HK-2 (cell line): ENCODE measurements around the gene NDUFV1.
"Not testable (repeated sequence)": the region's sequence is repeated elsewhere in the genome, so short reads cannot be mapped to it uniquely, and the experiment has no call there.

Experiments
- DNase-seq: peaks from one replicate; pipeline ENCODE4 v3.0.0-alpha.2; 2018; ENCODE audit not compliant: unreplicated experiment

The NDUFV1 gene

DNA sequence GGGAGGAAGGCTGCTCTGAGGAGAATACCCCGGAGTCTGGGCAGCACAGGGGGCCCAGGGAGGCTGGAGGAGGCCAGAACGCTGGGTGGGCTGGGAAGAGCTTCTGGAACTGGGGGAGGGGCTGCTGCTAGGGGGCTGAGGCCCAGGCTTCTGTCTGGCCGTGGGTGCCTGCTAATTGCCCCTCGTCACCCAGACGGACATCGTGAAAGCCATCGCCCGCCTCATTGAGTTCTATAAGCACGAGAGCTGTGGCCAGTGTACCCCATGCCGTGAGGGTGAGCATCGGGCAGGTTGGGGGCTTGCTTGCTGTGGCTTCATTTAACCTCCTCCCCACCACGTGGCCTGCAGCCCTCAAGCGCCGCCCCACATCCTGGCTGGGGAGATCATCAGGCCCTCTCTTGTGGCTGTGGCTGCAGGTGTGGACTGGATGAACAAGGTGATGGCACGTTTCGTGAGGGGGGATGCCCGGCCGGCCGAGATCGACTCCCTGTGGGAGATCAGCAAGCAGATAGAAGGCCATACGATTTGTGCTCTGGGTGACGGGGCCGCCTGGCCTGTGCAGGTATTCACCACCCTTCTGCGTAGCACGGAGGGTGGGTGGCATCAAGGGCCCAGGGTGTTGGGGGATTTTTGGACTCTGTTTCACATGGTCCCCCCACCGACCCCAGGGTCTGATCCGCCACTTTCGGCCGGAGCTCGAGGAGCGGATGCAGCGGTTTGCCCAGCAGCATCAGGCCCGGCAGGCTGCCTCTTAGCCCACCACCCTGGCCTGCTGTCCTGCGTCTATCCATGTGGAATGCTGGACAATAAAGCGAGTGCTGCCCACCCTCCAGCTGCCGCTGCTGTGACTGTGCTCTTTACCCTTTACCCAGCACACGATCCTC is 5.2 kb downstream of the NDUFV1 start:
- no peak for DNase-seq

DNA sequence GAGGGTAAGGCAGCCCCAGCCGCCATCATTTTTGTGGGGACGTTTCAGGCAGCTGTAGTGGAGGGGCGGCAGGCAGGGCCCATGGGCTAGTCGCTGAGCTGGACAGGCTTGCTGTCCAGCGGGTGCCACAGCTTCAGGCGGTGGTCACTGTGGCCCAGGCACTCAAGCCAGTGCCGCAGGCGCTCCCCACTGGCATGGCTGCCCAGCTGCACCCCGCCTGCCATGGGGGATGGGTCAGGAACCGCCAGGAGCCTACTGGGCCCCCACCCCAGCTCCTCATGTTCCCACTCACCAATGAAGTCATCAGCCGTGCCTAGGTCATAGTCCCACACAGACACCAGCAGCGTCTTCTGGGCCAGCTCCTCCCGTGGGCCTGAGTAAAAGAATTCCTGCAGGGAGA is 6.0 kb downstream of the NDUFV1 start:
- DNase-seq, result no peak

DNA sequence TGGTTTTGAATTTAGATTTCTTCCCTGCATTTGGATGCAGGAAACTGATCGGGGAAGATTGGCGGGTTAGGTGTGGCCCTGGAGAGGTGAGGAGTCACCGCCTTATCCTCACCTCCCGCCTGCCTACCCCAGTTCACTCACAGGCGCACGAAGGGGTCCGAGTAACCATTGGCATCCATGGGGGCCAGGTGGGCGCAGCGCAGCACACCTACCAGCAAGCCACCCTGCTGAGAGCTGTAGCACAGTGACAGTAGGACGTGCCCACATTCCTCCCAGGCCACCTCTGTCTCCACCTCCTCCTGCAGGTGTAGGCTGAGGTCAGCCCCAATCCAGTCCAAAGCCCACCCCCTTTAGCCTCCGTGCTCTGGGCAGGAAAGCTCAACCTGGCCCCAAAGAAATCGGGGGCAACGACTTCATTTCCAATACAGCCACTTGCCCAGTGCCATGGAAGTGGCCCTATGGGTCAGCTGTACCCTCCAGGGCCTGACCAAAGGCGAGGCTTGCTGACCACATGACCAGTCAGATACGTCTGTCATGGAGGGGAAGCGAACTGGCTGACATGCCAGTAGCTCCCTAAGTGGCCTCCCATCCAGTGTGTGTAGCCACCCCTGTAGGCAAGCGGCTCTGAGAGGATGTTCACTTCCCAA is 6.7 kb downstream of the NDUFV1 start:
- no peak for DNase-seq

- no peak for DNase-seq
Measured at GRCh38 chr11:67613960-67614715, 7.4 kb downstream of the NDUFV1 start.

- DNase-seq, result peak; percentile 41
Measured at GRCh38 chr11:67614730-67615714, 8.3 kb downstream of the NDUFV1 start.

- no peak for DNase-seq
Measured at GRCh38 chr11:67615728-67616430, 9.1 kb downstream of the NDUFV1 start.

DNA sequence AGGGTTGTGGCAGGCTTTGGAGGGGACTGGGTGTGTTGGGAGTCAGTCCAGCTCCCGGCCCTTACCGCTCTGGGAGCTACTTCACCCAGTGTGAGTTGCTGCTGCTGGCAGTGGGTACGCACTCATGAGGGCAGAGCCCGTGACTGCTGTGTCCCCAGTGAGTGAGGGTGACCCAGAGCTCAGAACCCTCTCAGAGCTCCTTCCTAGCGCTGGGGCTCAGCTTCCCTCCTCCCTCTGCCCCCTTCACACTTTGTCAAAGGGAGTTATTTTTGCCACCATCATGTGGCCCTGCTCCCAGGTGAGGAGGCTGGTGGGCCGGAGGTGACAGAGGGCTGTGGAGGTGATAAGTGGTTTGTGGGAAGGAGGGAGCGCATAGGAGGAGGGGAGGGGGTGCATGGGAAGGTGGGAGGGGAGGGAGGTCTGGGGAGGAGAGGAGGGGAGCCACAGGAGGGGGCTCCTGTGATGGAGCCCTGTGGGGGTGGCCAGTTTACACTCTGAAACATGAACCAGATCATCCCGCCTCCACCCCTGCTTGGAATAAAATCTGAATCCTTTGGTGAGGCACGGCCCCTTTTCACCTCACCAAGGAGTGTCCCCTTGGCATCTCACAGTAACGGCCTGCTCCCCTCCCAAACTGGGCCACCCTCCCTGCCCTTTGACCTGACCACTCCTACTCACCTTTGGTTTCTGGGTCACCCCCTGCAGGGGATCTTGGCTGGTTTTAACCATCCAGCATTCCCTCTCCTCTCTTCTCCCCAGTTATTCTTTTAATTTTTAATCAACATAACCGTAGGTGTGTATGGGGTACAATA is 9.9 kb downstream of the NDUFV1 start:
- DNase-seq, result no peak

- DNase-seq, result no peak
Measured at GRCh38 chr11:67617243-67617953, 10.7 kb downstream of the NDUFV1 start.

GRCh38 chr11:67618901-67619659 is 12.3 kb downstream of the NDUFV1 start:
- not testable (repeated sequence) for DNase-seq

DNA sequence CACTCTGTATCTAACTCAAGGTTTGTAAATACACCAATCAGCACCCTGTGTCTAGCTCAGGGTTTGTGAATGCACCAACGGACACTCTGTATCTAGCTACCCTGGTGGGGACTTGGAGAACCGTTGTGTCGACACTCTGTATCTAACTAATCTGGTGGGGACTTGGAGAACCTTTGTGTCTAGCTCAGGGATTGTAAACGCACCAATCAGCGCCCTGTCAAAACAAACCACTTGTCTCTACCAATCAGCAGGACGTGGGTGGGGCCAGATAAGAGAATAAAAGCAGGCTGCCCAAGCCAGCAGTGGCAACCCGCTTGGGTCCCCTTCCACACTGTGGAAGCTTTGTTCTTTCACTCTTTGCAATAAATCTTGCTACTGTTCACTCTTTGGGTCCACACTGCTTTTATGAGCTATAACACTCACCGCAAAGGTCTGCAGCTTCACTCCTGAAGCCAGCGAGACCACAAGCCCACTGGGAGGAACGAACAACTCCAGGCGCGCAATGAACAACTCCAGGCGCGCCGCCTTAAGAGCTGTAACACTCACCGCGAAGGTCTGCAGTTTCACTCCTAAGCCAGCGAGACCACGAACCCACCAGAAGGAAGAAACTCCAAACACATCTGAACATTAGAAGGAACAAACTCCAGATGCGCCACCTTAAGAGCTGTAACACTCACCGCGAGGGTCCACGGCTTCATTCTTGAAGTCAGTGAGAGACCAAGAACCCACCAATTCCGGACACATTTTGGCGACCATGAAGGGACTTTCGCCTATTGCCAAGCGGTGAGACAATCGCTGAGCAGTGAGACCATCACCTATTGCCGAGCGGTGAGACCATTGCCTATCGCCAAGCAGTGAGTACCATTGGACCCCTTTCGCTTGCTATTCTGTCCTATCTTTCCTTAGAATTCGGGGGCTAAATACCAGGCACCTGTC is 13.2 kb downstream of the NDUFV1 start:
- not testable (repeated sequence) for DNase-seq

DNA sequence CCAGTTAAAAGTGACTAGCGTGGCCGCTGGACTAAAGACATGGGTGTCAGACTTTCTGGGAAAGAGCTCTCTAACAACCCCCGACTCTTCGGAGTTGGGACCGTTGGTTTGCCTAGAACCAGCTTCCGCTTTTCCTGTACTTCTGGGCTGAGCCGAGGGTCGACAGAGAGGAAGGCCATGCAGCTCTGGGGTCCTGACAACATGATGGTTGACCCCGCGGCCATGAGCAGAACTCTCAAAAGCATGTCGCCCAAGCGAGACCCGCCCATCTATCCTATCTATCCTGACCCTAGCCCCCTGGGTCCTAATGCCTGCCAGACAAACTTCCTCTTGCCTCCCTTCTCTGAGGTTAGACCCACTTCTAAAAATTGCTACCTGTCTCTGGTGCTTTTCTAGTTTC is 13.9 kb downstream of the NDUFV1 start:
- DNase-seq, result not testable (repeated sequence)

DNA sequence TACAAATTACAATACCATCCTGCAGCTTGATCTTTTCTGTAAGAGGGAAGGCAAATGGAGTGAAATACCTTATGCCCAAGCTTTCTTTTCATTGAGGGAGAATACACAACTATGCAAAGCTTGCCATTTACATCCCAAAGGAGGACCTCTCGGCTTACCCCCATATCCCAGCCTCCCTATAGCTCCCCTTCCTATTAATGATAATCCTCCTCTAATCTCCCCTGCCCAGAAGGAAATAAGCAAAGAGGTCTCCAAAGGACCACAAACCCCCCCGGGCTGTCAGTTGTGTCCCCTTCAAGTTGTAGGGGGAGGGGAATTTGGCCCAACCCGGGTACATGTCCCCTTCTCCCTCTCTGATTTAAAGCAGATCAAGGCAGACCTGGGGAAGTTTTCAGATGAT is 15.2 kb downstream of the NDUFV1 start:
- not testable (repeated sequence) for DNase-seq

DNA sequence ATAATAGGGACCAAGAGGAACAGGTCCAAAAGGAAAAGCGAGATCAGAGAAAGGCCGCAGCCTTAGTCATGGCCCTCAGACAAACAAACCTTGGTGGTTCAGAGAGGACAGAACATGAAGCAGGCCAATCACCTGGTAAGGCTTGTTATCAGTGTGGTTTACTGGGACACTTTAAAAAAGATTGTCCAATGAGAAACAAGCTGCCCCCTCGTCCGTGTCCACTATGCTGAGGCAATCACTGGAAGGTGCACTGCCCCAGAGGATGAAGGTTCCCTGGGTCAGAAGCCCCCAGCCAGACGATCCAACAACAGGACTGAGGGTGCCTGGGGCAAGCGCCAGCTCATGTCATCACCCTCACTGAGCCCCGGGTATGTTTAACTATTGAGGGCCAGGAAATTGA is 16.2 kb downstream of the NDUFV1 start:
- not testable (repeated sequence) for DNase-seq

GRCh38 chr11:67623795-67624194 is 17.1 kb downstream of the NDUFV1 start:
- DNase-seq, result not testable (repeated sequence)

- not testable (repeated sequence) for DNase-seq
Measured at GRCh38 chr11:67626131-67626833, 19.5 kb downstream of the NDUFV1 start.

DNA sequence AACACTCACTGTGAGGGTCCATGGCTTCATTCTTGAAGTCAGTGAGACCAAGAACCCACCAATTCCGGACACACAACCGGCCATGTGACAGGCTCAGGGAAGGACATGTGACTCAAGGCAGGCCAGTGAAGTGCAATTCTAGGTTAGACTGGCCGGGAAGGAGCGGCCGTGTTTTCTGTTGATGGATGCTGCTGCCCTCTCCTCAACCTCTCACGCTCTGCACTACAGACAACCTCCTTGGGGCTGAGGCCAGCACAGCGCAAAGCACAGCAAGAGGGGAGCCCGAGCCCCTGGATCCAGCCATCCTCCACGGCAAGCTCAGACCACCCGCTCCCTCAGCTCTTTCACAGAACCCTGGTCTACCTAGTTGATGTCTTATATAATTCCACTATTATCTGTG is 20.2 kb downstream of the NDUFV1 start:
- DNase-seq, result no peak

DNA sequence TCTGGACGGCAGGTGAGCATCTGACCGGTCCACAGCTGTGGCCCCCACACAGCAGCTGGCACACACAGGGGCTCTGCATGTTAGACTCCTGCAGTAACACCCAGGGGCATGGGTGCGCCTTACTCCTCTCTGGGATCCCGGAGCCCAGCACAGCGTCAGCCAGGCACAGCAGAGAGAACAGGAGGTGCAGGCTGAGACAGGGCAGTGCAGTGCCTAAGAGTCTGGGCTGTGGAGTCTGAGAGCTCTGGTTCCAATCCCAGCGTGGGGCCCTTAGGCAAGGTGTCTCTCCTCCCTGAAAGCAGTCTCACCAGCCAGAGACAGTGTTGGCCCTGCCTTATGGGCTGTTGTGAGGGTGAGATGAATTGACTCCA is 20.7 kb downstream of the NDUFV1 start:
- DNase-seq, result no peak
